NCI-H345 treated with DMSO at 0.1 percent for 48 hours (cell line): ENCODE results near the gene SERINC5.
A peak's percentile ranks its signal among the peaks of the same experiment; 100 is the strongest.
"Not testable (repeated sequence)": the region's sequence is repeated elsewhere in the genome, so short reads cannot be mapped to it uniquely, and the experiment has no call there.

ENCODE experiments used
- DNase-seq: peaks from one replicate; lab custom pipeline; 2025; ENCODE audit not compliant: unreplicated experiment; lab: John Stamatoyannopoulos, UW

SERINC5 gene

GRCh38 chr5:80204808-80205614, 50.8 kb downstream of the SERINC5 start:
- DNase-seq: no peak

DNA sequence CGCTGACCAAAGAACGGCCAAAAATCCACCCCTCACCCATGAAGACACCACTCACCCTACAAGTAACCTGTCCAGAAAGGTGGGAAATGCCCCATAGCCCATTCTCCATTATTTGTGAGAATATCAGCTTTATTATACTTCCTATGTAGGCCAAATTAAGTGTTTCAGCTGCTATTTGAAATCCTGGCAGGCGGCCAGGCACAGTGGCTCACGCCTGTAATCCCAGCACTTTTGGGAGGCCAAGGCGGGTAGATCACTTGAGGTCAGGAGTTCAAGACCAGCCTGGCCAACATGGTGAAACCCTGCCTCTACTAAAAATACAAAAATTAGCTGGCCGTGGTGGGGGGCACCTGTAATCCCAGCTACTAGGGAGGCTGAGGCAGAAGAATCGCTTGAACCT, 54.1 kb downstream of the SERINC5 start:
- not testable (repeated sequence) for DNase-seq

- no peak for DNase-seq
Observed at GRCh38 chr5:80198920-80199319, 56.9 kb downstream of the SERINC5 start.

- no peak for DNase-seq
Observed at GRCh38 chr5:80198399-80198798, 57.4 kb downstream of the SERINC5 start.

- no peak for DNase-seq
Observed at GRCh38 chr5:80195837-80196400, 59.9 kb downstream of the SERINC5 start.

GRCh38 chr5:80194468-80194867, 61.4 kb downstream of the SERINC5 start:
- DNase-seq: no peak

DNA sequence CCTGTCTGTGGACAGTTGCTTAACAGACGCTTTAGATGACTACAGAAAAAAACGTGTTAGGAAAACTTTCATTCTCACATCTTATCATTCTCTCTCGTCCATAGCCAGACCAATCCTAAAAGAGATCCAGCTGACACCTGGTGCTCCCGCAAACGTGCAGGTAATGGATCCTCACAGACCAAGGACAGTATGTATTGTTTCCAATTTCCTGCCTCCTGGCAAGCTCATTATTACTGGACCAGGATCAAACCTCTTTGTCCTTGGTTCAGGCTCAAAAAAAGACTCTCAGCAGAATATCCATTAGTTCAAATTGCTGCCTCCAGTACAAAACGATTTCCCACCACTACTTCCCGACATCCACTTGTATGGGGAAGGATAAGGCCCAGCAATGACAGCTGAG, 62.4 kb downstream of the SERINC5 start:
- no peak for DNase-seq

- no peak for DNase-seq
Observed at GRCh38 chr5:80192507-80193241, 63.2 kb downstream of the SERINC5 start.

DNA sequence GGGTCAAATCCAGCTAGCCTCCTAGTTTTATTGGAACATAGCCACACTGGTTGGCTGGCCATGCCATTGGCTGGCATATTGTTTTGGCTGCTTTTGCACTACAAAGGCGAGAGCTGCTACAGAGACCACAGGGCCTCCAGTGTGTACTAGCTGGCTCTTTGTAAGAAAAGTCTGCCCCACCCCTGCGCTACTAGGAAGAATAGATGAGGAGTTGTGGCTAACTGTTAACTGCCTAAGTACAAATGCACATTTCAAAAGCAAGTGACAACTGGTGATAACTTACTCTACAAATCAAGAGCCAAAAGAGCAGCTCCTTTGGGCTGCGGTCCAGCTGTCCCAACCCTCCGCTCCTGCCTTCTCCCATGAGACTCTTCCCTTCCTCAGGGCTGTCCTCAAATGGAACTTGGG, 63.9 kb downstream of the SERINC5 start:
- no peak for DNase-seq

- DNase-seq: no peak
Observed at GRCh38 chr5:80191397-80191796, 64.5 kb downstream of the SERINC5 start.

GRCh38 chr5:80190960-80191359, 64.9 kb downstream of the SERINC5 start:
- no peak for DNase-seq

DNA sequence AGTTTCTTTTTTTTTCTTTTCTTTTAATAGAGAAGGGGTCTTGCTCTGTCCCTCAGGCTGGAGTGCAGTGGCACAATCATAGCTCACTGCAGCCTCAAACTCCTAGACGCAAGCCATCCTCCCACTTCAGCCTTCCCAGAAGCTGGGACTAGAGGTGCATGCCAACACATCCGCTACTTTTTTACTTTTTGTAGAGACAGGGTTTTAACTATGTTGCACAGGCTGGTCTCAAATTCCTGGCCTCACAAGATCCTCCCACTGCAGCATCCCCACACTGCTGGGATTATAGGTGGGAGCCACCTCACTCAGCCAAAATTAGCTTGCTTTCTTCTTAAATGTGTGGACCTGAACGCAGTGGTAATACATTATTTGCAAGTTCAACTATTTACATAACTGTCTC, 66.1 kb downstream of the SERINC5 start:
- DNase-seq: no peak

DNA sequence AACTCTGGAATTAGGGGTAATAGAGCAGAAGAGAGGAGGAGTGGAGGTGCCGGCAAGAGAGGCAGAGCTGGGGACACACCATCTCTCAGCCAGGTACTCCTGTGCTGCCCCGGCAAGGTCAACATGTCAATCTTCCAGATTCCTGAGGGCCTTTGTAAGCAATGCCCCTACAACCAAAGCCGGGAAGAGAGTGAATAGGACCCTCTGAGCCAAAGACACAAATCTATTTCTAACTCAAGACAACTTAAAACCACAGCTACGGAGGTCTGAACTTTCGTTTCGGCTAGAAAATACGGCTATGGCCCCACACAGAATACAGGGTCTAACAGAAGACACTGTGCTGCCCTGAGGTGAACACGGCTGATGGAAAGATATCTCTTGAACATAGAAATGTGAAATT, 66.6 kb downstream of the SERINC5 start:
- no peak for DNase-seq

GRCh38 chr5:80187421-80188090, 68.3 kb downstream of the SERINC5 start:
- DNase-seq: no peak

- not testable (repeated sequence) for DNase-seq
Observed at GRCh38 chr5:80185535-80185934, 70.3 kb downstream of the SERINC5 start.

DNA sequence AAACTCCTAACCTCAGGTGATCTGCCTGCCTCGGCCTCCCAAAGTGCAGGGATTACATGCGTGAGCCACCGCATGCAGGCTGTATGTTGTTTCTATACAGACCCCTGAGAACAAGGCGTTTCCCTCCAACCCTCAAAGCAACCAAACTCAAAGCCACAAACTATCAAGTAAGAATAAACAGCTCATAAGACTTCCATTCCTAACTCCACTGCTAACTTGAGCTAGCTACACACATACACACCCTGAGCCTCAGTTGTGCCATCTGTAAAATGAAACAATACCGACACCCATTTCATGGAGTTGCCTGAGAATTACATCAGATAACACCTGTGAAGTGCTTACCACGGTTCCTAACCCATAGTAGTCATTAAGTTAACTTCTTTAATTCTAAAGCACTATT, 70.8 kb downstream of the SERINC5 start:
- no peak for DNase-seq

- peak; percentile 80 for DNase-seq
Observed at GRCh38 chr5:80184235-80185023, 71.4 kb downstream of the SERINC5 start.

DNA sequence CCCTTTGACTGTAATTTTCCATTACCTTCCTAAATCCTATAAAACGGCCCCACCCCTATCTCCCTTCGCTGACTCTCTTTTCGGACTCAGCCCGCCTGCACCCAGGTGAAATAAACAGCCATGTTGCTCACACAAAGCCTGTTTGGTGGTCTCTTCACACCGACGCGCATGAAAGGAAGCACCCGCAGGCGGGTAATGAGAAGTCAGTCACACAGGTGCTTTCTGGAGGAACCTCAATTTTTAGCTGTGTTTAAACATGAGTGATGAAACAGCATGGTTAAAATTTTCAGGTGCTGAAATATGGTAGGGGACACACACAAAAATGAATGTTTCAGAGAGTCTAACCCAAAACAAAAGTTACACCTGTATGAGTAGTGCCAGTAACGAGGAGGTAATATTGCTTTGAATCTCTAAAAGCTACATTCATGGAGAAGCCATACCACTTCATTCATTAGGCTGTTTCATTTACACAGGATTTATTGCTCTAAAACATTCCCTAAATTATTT, 72.1 kb downstream of the SERINC5 start:
- DNase-seq: not testable (repeated sequence)

- DNase-seq: no peak
Observed at GRCh38 chr5:80182809-80183580, 72.9 kb downstream of the SERINC5 start.
